Hindlimb muscle (tissue), 1 donor: Measurements from ENCODE around the gene ERLEC1. TPM values are rescaled to one million over a fixed set of nuclear protein-coding genes. Genes with fewer than 3 reads are reported as not detected.
"Not testable (repeated sequence)": the region's sequence is repeated elsewhere in the genome, so short reads cannot be mapped to it uniquely, and the experiment has no call there.

Source experiments
- DNase-seq: peaks from one replicate; pipeline ENCODE4 v3.0.0-alpha.2; 2013
- polyA plus RNA-seq: library from polyadenylated mRNA; unstranded; fragments of 120-200 nt; gene quantifications from one replicate; pipeline ENCODE4 v1.2.1, GENCODE V29; 2013; ENCODE audit not compliant: insufficient read length

ERLEC1 gene
- polyA plus RNA-seq, result 36.9 TPM

- peak; percentile 93 for DNase-seq
Observed at GRCh38 chr2:53786705-53787613, at the start of gene ERLEC1, which contains the start of gene ASB3. Gene ERLEC1 (plus strand): TSS chr2:53787044. CDS start chr2:53787211, 167 bp downstream. Gene ASB3 (minus strand): TSS chr2:53786953. CDS start chr2:53765572, 21,381 bp downstream.

DNA sequence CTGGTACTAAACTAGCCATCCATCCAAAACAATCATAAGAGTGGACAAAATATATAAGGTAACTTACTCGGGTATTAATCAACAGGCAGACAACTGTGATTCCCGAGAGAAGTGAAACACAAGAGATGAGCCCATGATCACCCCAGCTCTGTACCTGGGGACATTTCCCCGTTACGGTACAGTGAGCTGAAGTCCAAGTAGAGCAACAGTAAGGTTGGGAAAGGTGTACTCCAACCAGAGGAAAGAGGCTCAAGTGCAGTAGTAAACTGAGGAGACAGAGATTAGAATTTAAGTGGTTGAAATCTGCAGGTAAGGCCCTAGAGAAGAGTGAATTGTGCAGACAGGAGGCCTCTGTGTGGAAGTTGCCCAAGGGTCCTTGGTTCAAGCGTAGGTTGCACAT lies 49.8 kb upstream of the ERLEC1 start:
- DNase-seq, result no peak

- DNase-seq, result no peak
Observed at GRCh38 chr2:53739032-53739431, 47.8 kb upstream of the ERLEC1 start.

GRCh38 chr2:53740170-53740569 lies 46.7 kb upstream of the ERLEC1 start:
- DNase-seq, result no peak

DNA sequence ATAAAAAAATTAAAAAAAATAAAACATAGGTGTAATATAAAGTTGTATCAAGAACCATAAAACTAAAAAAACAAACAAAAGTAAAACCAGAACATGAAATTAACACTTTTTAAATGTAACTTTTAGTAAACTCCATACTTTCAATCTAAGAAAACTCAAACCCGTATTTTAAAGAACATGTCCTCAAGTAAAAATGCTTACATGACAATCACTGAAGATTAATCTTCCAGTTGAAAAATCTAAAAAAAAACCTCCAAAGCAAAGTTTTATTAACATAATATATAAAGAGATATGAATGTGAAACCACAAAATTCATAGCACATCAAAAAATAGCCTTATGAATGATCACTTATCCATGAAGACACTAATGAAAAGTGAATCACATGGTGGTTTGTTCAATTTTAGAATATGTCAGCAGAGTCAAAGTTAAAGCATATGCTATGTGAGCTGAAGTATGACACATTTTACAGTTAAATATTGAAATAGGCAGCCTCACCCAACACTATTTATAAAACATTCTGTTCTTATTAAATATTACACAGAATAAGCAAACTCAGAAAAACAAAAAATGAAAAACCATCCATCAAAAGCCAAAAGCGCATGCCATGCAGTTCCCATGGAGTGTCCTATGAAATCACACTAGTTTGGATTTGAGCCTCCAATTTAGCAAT lies 42.3 kb upstream of the ERLEC1 start:
- DNase-seq, result no peak

GRCh38 chr2:53750041-53750768 lies 36.6 kb upstream of the ERLEC1 start:
- DNase-seq, result peak; percentile 20

DNA sequence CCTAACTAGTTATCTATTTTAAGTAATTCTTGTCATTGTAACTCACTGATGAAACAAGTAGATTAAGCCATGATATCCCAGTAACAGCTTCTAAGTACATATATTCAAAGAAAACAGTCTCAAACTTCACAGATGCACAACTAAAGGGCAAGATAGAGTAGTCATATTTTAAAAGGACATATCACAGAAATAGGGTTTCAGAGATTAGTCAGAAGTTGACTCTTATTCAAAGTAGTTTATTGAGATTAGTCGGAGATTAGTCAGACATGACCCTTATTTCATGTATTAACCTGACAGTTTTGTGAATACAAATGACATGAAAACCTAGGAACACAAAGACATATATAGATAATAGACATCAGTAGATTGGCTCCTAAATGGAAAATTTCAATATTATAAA lies 35.1 kb upstream of the ERLEC1 start:
- no peak for DNase-seq

GRCh38 chr2:53752385-53752784 lies 34.5 kb upstream of the ERLEC1 start:
- no peak for DNase-seq

- DNase-seq, result no peak
Observed at GRCh38 chr2:53753041-53753440, 33.8 kb upstream of the ERLEC1 start.

- no peak for DNase-seq
Observed at GRCh38 chr2:53755121-53755520, 31.7 kb upstream of the ERLEC1 start.

- DNase-seq, result no peak
Observed at GRCh38 chr2:53756644-53757043, 30.2 kb upstream of the ERLEC1 start.

- not testable (repeated sequence) for DNase-seq
Observed at GRCh38 chr2:53757206-53757605, 29.6 kb upstream of the ERLEC1 start.

DNA sequence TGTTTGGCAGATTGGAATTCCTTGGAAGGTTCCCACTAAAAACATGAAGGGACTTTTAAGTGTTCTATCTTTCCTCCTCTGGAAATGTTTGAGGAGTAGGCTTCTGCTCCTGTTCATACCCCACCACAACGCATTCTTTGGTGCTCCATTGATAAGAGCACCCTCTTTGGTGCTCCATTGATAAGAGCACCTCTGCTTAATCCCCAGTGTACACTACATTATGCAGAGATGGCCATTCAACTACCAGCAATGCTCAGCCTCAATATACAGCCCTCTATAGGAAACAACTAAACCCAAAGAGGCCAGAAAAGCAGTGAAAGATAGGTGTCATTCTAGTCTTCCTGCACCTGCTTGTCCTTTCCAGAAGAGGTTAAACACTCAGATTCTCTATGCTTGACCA lies 21.1 kb upstream of the ERLEC1 start:
- DNase-seq, result no peak

- peak; percentile 86 for DNase-seq
Observed at GRCh38 chr2:53767405-53768241, 19.2 kb upstream of the ERLEC1 start, which contains the start of gene CHAC2. Gene CHAC2 (plus strand): TSS chr2:53767804. CDS start chr2:53767887, 83 bp downstream.

DNA sequence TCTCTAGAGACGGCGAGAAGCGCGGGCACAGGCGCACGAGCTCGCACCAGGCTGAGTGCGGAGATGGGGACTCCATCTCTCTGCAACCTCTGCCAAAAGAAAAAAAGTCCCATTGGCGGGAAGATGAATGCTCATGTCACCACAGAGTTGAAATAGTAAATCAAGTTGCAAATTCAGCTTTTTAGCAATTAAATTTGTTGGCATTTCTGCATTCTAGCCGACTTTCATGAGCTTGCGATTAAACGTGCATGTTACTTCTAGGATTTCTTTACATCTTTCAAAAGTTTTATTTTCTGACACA lies 18.7 kb upstream of the ERLEC1 start:
- DNase-seq, result no peak

DNA sequence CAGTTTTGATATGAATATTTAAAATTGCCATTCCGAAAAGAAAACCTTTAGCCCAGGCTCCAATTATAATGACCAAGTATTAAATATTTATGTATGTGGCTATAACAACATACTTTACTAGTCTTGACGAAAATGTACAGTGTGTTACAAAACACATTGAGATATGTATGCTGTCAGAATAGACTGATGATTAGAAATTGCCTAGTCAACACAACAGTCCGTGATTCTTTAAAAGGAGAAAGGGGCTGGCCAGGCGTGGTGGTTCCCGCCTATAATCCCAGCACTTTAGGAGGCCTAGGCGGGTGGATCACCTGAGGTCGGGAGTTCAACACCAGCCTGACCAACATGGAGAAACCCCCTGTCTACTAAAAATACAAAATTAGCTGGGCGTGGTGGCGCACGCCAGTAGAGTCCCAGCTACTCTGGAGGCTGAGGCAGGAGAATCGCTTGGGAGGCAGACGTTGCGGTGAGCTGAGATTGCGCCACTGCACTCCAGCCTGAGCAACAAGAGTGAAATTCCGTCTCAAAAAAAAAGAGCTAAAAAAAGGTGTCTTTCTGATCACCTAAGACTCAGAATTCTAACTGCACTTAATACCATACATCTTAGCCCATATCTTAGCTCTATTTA lies 17.4 kb upstream of the ERLEC1 start:
- no peak for DNase-seq

GRCh38 chr2:53770264-53770663 lies 16.6 kb upstream of the ERLEC1 start:
- DNase-seq, result no peak

DNA sequence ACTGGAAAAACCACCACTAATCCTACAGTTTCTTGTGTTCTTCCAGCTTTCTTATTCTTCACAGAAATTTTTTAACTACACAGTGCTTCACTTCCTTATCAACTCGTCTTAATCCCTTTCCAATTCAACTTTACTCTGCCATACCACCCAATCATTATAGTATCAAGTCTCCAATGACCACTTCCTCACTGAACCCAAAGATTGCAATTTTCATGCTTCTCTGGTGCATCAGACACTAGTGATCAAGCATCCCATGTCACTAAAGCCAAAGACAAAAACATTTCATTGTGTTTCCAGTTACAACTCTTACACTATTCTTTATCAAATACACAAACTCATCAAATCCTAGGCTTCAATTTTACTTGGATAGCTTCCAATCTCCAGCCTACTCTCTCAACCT lies 9.7 kb upstream of the ERLEC1 start:
- no peak for DNase-seq

DNA sequence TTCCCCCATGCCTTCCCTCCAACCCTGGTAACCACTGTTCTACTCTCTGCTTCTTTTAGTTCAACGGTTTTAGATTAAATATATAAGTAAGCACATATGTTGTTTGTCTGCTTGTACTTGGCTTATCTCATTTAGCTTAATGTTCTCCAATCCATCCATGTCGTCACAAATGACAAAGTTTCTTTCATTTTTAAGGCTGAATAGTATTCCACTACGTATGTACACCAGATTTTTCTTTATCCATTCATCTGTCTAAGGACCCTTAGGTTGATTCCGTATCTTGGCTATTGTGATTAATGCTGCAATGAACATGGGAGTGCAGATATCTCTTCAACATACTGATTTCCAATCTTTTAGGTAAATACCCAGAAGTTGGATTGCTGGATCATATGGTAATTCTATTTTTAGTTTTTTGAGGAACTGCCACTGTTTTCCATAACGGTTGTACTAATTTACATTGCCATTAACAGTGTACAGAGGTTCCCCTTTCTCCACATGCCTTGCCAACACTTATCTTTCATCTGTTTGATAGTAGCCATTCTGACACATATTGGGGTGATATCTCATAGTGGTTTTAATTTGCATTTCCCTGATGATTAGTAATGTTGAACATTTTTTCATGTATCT lies 8.2 kb upstream of the ERLEC1 start:
- no peak for DNase-seq

DNA sequence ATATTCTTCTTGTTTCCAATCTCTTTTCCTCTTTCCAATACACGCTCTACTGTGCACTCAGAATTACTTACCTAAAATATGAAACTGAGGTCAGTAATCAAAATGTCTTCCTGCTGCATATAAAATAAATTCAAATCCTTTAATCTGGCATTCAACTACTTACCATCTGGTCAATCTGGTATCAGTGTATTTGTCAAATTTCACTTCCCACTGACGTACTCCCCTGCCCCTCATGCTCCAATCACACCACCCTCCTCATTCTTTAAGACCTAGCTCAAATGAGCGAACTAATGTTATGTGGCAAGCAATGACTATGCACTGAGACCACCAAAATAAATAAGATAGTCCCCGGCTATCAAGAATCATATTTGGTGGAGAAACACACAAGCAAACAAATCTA lies 6.8 kb upstream of the ERLEC1 start:
- no peak for DNase-seq

DNA sequence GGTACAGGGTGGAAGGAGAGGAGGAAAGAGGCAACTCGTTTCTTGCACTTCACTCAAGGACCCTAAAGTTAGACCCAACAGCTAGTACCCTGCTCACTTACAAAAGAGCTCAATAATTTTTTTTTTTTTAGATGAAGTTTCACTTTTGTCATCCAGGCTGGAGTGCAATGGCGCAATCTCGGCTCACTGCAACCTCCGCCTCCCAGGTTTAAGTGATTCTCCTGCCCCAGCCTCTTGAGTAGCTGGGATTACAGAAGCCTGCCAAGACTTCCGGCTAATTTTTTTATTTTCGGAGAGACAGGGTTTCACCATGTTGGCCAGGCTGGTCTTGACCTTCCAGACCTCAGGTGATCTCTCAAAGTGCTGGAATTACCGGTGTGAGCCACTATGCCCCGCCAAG lies 4.2 kb upstream of the ERLEC1 start:
- DNase-seq, result no peak
